ENCODE results near the gene REX1BD.

DNA sequence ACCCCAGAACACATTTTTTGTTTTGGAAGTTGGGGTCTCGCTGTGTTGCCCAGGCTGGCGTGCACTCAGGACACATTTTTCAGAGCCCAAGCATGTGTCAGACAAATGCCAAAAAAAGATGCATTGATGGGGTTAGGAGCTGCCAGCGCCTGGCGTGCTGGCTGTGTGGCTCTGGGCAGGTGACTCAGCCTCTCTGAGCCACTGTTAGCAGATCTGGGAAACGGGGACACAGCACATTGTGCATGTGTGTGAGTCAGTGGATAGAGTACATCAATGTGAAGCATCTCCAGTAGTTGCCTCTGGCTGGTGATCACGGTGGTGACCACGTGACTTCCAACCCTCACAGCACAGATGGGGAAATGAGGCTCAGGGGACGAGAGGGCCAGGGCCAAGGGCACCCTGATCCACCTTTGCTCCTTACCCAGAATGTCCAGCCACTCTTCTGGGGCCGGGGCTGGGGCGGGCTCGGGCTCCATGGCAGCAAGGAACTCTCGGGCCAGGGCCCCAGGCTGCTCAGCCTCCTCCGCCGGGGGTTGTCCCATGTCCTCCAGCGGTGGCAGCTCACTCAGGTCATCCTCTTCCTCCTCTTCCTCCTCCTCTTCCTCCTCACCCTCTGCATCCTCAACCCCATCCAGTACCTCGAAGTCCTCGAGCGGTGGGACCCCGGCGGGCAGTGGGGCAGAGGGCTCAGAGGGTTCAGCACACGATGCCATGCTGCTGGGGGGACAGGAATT, 47.2 kb upstream of the REX1BD start:
- TF ChIP-seq, protein P1, sequence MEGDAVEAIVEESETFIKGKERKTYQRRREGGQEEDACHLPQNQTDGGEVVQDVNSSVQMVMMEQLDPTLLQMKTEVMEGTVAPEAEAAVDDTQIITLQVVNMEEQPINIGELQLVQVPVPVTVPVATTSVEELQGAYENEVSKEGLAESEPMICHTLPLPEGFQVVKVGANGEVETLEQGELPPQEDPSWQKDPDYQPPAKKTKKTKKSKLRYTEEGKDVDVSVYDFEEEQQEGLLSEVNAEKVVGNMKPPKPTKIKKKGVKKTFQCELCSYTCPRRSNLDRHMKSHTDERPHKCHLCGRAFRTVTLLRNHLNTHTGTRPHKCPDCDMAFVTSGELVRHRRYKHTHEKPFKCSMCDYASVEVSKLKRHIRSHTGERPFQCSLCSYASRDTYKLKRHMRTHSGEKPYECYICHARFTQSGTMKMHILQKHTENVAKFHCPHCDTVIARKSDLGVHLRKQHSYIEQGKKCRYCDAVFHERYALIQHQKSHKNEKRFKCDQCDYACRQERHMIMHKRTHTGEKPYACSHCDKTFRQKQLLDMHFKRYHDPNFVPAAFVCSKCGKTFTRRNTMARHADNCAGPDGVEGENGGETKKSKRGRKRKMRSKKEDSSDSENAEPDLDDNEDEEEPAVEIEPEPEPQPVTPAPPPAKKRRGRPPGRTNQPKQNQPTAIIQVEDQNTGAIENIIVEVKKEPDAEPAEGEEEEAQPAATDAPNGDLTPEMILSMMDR (conservative IDR thresholded peaks at IDR 0.05): no peak
- no peak for TF ChIP-seq ZFX (IDR thresholded peaks at IDR 0.05)
